Left colon (tissue), 2 donors: Measurements from ENCODE around the gene EVA1C. TPM values are rescaled to one million over a fixed set of nuclear protein-coding genes. Genes with fewer than 3 reads are reported as not detected.
"Not testable (repeated sequence)": the region's sequence is repeated elsewhere in the genome, so short reads cannot be mapped to it uniquely, and the experiment has no call there.

Experiments
- ATAC-seq: fragments of 200-7000 bp; cut with Tn5 transposase; one replicate; pipeline ENCODE4 v1.9.1; 2020; ENCODE audit warnings: mild to moderate bottlenecking, moderate library complexity
- DNase-seq, 2 donors: peaks; one replicate each; pipeline ENCODE4 v3.0.0-alpha.2; 2020
- intact Hi-C, 2 donors: fragments of 100-400 bp; cut with DNase I in 1 of 2; cut with micrococcal nuclease in 1 of 2; formaldehyde crosslinking; loops; one replicate each; pipeline versions ENCODE4 v1.11.2 to v1.14.0; 2022; cut with DNase I, micrococcal nuclease
- total RNA-seq, 2 donors: library from RNA; stranded (reverse); fragmentation: NEBNext Ultra II Directional; extraction: Animal tissue kit (Norgen Biotek cat#: 25700); gene quantifications; one replicate each; pipeline ENCODE4 v1.2.1, GENCODE V29; 2021
- donor health status: DM: no; HTN: no; CAD: no.
- donor health status: DM: yes; HTN: yes; CAD: no.

The EVA1C gene
- total RNA-seq, 2 donors from 2014 or later: 10.3 to 24.5 TPM

DNA sequence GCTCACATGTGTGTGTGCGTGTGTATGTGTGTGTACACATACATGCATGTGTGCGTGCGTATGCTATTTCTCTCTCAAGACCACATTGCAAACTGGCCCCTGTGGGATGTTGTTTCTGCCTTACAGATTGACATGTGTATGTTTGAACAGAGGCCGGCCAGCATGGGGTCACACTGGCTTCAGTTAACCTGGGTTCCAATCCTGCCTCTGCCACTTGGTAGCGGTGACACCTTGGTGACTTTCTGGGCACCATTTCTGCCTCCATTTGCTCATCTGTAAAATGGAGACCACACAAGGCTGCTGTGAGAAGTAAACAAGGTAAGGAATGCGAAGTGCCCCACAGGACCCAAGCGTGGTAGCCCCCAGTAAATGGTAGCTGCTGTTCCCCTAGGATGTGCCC is 121.1 kb downstream of the EVA1C start:
- no peak for ATAC-seq
- no peak for DNase-seq
- intact Hi-C loops: no loop called here

DNA sequence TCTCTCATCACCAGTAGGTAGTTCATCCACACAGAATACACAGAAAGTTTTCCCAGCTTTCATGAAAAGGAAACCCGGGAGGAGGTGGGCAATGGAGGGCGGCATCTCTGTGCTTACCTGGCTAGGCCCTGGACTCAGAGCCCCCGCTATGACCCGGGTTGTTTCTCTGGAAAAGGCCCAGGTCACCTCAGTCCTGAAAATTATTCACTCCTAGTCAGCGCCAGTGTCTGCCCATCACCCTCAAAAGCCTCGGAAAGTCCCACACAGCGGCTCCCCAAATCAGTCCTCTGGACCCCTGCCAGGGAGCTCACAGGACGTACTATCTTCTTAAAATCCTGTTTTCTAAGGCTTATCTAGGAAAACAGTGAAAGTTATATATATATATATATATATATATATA is 121.6 kb downstream of the EVA1C start:
- no peak for DNase-seq
- intact Hi-C loops: no loop called here
- ATAC-seq: no peak

DNA sequence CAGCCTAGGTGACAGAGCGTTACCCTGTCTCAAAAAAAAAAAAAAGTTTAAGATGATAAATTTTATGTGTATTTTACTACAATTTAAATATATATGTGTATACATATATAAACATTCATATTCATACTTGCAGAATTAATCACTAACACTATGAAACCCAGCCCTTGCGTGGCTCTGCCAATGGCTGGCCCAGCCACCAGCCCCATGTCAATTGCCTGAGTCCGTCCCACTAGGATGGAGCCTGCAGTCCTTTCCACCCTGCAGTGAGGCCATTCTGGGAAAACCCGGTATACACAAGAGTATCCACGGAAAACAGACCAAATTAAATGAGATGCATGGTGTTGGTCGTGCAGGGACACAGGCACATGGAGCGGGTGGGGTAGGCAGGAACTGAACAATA is 123.1 kb downstream of the EVA1C start:
- intact Hi-C loops: no loop called here
- DNase-seq (no peak), ATAC-seq (no peak)

DNA sequence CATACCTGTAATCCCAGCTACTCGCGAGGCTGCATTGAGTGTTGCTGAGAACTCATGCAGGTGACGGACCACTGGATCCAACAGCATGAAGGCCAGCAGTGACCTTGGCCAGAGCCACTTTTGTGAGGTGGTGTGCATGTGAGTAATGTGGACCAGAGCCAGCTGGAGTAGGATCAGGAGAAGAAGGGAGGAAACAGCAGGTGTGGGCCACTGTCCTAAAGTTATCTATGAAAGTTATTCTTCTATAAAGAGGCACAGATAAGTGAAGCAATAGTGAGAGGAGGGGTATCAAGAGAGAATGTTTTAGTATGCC is 125.0 kb downstream of the EVA1C start:
- DNase-seq (no peak), ATAC-seq (no peak)
- intact Hi-C loops: no loop called here

DNA sequence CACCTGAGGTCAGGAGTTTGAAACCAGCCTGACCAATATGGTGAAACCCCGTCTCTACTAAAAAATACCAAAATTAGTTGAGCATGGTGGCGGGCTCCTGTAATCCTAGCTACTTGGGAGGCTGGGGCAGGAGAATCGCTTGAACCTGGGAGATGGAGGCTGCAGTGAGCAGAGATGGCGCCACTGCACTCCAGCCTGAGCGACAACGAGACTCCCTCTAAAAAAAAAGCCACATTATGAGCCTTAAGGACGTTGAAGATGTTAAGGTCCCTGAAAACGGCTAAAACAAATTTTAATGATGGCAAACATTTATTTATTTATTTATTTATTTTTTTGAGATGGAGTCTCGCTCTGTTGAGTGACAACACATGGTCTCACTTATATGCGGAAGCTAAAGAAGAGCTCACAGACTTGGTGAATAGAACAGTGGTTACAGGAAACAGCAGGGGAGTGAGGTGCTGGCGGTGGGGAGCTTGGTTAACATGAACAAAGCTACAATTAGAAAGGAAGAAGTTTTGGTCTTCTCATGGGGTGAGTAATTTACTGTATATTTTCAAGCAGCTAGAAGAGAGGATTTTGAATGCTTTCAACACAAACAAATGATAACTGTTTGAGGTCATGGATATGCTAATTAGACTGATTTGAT is 125.8 kb downstream of the EVA1C start:
- intact Hi-C loops: no loop called here
- ATAC-seq (no peak), DNase-seq (no peak)

DNA sequence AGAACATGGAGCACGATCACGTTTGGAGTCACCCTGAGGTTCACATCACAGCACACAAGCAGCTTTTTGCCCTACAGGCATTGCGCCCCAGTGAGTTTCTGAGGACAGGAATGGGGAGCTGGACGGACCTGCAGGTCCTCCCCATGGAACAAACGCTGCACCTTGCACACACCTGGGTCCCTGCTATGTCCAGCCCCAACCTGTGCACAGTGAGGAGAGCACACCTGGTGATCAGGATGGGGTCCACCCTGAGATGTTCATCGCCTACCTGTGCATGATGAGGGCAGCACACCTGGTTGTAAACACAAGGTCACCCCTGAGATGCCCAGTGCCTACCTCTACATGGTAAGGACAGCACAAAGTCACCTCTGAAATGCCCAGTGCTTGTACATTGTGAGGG is 126.9 kb downstream of the EVA1C start:
- intact Hi-C loops: no loop called here
- DNase-seq (no peak), ATAC-seq (no peak)

DNA sequence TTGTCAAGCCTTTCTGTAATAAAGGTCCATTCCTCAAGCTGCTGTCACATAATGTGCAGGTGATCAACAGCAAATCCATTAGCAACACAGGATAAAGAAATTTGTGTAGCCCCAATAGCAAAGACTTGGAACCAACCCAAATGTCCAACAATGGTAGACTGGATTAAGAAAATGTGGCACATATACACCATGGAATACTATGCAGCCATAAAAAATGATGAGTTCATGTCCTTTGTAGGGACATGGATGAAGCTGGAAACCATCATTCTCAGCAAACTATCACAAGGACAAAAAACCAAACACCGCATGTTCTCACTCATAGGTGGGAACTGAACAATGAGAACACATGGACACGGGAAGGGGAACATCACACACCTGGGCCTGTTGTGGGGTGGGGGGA is 130.6 kb downstream of the EVA1C start:
- DNase-seq, intact Hi-C loops, ATAC-seq: not testable (repeated sequence)

DNA sequence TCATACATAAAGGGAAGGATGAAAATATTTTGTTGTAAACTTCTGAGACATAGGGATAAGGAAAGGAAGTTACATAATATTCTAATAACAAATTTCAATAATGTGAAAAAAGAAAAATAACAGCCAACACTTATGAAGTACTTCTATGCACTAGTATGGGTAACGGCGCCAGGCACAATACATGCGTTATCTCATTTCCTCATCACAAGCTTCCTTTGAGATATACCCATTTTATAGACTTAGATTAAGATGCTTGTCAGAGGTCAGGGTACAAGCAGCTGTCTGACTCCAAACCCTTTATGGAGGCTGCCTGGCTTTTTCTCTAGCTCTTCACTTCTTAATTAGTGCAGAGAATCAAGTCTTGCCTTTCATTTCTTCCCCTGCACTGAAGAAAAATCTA is 131.5 kb downstream of the EVA1C start:
- intact Hi-C loops: no loop called here
- ATAC-seq (no peak), DNase-seq (no peak)

DNA sequence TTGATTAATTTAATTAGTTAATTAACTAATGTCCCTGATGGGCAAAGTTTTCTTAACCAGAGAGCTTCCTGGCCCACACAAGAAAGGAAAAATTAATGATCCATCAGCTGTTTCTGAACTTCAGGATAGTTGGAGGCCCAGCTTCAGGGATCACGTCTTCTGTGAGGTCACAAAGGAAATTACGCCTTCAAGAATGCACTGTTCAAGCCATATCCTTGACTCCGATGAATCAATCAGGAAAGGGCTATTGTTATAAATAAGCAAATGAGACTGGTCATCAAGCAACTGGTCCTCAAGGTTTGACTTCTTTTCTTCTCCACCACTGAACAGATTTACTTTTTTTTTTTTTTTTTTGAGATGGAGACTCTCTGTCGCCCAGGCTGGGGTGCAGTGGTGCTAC is 132.2 kb downstream of the EVA1C start:
- intact Hi-C loops: no loop called here
- DNase-seq (no peak), ATAC-seq (no peak)

DNA sequence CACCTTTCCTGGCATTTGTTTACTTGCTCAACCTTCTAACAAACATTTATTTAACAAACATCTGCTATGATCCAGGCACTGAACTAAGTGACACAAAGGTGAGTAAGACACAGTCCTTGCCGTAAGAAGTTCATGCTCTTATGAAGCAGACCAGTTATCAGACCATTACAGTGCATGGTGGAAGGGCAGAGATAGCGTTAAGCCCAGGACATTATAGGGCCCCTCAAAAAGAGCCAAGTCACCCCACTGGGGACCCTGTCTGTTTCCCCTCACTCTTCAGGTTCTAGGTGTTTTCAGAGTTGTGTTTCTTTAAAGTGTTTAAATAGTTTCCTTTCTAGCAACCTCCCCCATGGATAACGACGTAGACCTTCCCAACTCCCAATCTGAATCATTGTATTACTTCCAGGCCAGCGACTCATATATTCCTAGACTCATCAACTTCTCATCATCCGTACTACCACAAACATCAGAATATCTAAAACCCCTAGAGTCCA is 133.5 kb downstream of the EVA1C start:
- ATAC-seq: no peak
- intact Hi-C loops: no loop called here
- DNase-seq: no peak

DNA sequence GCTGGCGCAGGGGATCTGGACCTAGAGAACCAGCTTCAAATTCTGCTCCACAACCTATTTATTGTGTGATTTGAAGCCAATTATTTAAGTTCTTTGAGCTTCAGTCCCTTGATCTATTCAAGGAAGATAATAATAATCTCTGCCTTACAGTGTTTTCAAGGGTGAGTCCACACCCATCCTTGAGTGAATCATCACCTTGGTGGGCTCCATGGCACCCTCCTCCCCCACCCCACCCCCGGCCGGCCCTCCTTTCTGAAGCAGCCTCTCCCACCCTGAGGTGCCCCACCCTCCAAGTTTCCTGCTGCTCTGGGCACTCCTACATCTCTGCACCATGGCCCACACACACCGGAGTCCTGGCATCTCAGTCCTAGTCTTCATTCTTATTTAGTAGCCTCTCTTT is 134.5 kb downstream of the EVA1C start:
- ATAC-seq (no peak), DNase-seq (no peak)
- intact Hi-C loops: no loop called here

DNA sequence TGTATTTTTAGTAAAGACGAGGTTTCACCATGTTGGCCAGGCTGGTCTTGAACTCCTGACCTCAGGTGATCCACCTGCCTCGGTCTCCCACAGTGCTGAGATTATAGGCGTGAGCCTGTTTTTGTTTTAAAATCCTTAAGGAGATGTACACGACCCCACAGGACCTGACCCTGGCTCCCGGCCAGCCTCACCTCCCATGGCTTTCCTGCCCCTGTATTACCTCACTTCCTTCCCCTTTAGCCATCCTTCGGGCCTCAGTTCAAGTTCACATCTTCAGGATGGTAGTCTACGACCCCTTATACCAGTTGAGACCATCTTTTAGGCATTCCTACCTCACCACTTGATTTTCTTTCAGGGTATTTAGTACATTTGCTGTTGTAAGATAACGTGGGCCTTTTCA is 136.5 kb downstream of the EVA1C start:
- intact Hi-C loops: no loop called here
- ATAC-seq (no peak), DNase-seq (no peak)

DNA sequence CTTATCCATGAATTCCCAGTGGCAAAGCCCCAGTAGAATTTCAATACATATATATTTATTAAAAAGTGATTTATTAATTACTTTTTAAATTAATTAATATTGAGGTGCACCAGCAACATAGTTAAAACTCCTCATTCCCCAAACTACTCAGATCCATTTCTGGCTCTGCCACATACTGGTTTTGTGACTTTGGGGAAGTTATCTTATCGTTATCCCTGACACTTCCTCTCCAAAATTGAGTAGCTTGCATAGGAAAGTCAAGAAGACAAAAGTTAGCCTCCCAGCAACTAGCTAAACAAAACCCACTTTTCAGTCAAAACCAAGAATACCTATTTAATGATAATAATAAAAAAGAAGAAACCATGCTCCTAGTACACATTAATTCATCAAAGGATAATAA is 136.9 kb downstream of the EVA1C start:
- DNase-seq: no peak
- intact Hi-C loops: no loop called here
- no peak for ATAC-seq

DNA sequence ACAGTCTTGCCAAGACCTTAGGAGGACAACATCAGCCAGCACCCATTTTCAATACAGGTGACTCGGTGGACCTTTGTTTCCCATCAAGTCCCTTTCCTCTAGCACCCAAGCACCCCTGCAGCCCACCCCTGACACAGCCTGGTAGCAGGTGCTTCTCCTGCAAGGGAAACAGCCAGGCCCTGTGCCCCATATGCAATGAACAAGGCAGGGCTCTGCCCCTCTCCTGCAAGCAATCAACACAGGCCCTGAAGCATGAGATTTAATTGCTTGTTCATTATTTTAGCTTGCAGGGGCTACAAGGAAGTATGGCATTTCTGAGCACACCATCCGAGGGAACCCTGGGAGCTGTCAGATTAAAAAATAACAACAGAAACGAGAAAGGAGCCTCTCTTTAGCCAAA is 137.4 kb downstream of the EVA1C start:
- no peak for DNase-seq
- no peak for ATAC-seq
- intact Hi-C loops: no loop called here

DNA sequence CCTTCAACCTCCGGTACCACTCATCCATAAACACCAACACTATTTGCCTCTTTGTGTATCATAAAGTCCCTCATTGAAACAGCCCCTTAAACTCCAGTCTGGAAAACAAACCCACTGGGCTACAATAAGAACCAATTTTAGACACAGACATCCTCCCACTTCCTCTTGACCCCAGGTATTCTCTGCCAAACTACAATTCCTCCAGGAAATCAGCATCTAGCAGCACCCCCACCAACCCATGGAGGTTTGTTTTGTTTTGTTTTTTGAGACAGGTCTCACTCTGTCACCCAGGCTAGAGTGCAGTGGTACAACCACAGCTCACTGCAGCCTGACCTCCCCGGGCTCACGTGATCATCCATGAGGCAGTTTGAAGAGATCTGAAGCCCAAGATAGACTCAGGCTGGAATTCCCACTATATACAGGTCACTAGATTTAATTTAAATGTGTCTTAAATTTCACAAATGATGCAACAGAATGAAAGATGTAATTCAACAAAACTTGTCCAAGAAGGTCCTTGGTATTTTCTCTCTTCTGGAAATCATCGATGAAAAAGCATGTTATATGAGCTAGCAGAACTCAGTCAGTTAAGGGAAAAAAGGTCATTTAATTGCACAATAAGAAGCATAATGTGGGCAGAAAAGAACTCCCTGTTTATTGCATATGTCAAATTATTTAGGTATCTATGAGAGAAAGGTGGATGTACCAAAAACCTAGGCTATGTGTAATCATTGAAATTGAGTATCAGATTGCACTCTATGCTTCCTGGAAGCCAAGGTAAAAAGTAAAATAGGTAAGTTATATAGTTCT is 142.5 kb downstream of the EVA1C start:
- intact Hi-C loops: no loop called here
- DNase-seq (no peak), ATAC-seq (no peak)

DNA sequence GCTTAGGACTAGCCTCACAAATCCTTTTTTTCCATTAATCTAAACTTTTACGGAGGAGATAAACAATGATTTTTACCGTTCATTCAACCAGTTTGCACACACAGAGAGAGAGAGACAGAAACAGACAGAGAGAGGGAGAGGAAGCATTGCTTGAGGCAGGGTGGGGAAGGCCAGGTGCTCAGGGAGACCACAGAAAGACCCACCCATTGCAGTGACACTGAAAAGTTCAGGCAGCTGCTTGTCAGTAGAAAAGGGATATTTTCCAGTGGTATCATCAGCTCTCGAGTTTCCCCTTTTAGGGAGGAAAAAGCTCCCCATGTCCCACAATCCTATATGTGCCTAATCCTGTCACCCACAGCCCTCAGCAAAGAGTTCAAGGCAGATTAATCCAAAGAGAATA is 145.6 kb downstream of the EVA1C start:
- intact Hi-C loops: no loop called here
- DNase-seq: no peak
- no peak for ATAC-seq

DNA sequence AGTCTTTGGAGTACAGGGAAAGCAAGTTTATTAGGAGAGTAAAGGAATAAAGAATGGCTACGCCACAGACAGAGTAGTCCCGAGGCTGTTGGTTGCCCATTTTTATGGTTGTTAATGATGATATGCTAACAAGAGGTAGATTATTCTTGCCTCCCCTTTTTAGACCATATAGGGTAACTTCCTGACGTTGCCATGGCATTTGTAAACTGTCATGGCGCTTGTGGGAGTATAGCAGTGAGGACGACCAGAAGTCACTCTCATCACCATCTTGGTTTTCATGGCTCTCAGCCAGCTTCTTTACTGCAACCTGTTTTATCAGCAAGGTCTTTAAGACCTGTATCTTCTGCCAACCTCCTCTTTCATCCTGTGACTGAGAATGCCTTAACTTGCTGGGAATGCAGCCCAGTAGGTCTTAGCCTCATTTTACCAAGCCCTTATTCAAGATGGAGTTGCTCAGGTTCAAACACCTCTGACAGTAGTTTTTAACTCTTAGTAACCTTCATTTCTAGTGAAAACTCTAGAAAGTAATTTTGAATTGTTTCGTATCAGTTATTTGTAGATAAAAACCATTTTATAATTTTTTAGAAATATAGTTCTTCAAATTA is 146.6 kb downstream of the EVA1C start:
- intact Hi-C loops: no loop called here
- ATAC-seq (no peak), DNase-seq (no peak)

DNA sequence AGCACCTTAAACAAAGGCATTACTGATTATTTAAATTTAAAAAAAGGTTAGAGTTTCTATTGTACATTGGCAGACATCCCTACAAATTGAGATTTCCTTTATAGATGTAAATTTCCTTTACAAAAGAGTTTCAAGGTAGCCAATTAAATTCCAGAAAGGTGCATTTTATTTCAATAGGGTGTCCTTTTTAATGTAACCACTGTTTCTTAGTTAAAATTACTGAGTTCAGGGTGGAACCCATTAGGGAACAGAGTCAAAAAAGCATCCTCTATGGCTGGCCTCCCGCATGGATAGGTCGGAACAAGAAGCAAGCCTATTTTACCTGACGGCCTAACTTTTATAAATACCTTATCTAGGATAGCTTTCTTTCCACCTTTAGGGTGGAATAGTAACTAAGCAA is 148.4 kb downstream of the EVA1C start:
- intact Hi-C loops: loop anchor here in 1 of 2 donors (10.0 kb wide), 1 partner anchor 146 kb away; the partner anchor contains the start of gene EVA1C
- ATAC-seq (no peak), DNase-seq (no peak)

DNA sequence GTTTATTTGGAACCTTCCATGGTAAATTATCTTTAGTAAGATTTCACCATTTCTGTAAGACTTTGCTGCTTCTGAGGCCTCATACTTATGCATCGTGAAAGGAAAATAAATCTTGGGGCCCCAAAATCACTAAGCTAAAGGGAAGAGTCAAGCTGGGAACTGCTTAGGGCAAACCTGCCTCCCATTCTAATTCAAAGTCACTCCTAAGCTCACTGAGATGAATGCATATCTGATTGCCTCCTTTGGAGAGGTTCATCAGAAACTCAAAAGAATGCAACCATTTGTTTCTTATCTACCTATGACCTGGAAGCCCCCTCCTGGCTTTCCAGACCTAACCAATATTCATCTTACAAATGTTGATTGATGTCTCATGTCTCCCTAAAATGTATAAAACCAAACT is 149.0 kb downstream of the EVA1C start:
- not testable (repeated sequence) for ATAC-seq, DNase-seq
- intact Hi-C loops: loop anchor here in 1 of 2 donors (10.0 kb wide), 1 partner anchor 147 kb away; the partner anchor contains the start of gene EVA1C

DNA sequence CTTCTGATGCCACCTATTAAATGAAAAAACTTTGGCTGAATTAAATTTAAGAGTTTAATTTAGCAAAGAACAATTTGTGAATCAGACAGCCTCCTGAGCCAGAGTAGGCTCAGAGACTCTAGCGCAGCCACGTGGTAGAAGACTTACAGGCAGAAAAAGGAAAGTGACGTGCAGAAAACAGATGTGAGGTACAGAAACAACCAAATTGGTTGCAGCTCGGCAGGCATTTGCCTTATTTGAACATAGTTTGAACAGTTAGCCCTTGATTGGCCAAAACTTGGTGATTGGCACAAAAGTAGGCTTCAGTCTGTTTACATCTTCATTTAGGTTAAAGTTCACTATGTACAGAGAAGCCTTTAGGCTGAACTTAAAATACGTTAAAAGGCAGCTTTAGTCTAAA is 149.9 kb downstream of the EVA1C start:
- DNase-seq (peak in 1 of 2 donors; percentile 19), ATAC-seq (no peak)
- intact Hi-C loops: loop anchor here in 1 of 2 donors (10.0 kb wide), 1 partner anchor 148 kb away; the partner anchor contains the start of gene EVA1C
